ENCODE measurements around the gene HAL.
"Not testable (repeated sequence)": the region's sequence is repeated elsewhere in the genome, so short reads cannot be mapped to it uniquely, and the experiment has no call there.

HAL gene

GRCh38 chr12:95978351-95978750 is 17.8 kb downstream of the HAL start:
- in situ Hi-C loops (cut with MboI; ENCODE audit: low sequenced_read_pairs), result no loop called here

GRCh38 chr12:95977764-95978305 is 18.3 kb downstream of the HAL start:
- in situ Hi-C loops (cut with MboI; ENCODE audit: low sequenced_read_pairs), result no loop called here

DNA sequence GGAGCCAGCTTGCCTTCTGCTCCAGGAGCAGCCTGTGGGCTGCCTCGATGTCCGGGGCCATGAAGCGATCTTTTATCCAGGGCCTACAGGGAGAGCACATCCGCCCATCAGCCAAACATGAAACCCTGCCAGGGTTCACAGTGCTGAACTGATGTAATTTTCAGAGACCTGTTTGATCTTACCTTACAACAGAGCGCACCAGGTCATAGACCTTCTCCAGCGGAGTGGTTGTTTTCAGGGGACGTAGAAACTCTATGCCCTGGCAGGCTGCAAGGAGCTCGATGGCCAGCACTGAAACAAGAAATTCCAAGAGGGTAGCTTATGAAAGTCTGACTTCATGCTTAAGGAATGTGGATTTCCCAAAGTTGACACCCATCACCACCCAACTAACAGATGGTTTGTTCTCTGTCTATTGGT is 19.7 kb downstream of the HAL start:
- in situ Hi-C loops (cut with MboI; ENCODE audit: low sequenced_read_pairs), result no loop called here

GRCh38 chr12:95975491-95975890 is 20.7 kb downstream of the HAL start:
- in situ Hi-C loops (cut with MboI; ENCODE audit: low sequenced_read_pairs), result no loop called here

DNA sequence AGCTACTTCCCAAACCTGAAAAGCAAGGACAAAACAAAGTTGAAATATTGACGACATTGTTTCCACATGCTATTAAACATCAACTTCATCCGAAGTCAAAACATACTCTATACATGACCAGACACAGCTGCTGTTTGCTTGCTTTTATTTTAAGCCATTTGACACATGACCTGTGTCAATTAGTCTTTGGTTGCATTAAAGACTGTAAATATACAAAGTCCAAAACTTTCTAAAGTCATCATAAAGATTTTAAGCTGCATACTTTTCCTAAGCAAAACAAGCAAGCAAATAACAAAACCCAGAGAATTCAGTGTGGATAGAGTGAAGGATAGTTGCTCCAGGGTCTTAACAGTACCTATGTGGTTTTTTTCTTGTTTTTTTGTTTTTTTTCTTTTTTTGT is 21.8 kb downstream of the HAL start:
- in situ Hi-C loops (cut with MboI; ENCODE audit: low sequenced_read_pairs), result no loop called here

DNA sequence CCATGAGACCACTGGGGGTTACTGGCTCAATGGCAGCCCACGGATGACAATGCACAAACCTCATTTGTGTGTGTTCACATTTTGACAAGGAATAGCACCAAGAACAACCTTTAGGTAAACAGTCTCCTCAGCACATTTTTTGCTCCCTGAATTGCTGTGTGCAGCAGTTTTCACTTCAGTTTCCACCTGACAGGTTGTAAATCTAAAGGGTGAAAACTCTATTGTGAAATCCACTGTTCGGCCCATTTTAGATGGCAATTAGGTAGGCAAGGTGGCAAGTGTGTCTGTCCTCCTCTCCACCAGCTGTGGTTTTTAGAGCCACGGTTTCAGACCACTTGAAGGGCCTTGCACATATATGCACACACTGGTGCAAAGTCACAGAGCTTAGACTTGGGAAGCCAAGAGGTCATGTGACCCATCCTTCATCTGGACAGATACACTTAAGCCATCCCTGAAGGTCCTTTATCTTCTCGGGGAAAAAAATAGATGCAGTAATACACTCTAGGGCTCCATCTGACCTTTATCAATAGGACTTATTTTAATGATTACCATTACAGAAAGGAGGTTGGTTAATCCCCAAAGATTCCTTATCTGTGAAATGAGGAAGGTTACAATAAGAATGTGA is 23.2 kb downstream of the HAL start:
- in situ Hi-C loops (cut with MboI; ENCODE audit: low sequenced_read_pairs), result no loop called here

GRCh38 chr12:95970905-95971304 is 25.2 kb downstream of the HAL start:
- in situ Hi-C loops (cut with MboI; ENCODE audit: low sequenced_read_pairs), result no loop called here

GRCh38 chr12:95969116-95969515 is 27.0 kb downstream of the HAL start:
- in situ Hi-C loops (cut with MboI; ENCODE audit: low sequenced_read_pairs), result not testable (repeated sequence)

- in situ Hi-C loops (cut with MboI; ENCODE audit: low sequenced_read_pairs), result no loop called here
Measured at GRCh38 chr12:95967301-95967700, 28.8 kb downstream of the HAL start.

GRCh38 chr12:95966287-95966870 is 29.8 kb downstream of the HAL start:
- in situ Hi-C loops (cut with MboI; ENCODE audit: low sequenced_read_pairs), result no loop called here

GRCh38 chr12:95963096-95963495 is 33.0 kb downstream of the HAL start:
- in situ Hi-C loops (cut with MboI; ENCODE audit: low sequenced_read_pairs), result no loop called here

DNA sequence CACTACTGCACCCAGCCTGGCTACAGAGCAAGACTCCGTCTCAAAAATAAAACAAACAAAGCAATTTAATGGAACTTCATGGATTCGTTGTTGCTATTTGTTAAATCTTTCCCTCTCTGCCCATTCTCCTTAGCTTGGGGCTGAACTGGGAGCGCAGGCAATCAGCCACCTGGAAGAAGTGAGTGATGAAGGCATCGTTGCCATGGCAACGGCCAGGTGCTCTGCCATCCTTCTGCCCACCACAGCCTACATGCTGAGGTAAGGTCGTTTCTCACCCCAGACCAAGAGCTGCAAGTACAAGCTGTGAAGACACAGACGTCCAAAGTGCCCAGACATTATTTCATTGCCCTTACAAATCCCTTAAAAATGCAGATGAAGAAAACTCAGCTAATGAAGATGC is 33.9 kb downstream of the HAL start:
- in situ Hi-C loops (cut with MboI; ENCODE audit: low sequenced_read_pairs), result no loop called here

GRCh38 chr12:95960241-95960640 is 35.9 kb downstream of the HAL start:
- in situ Hi-C loops (cut with MboI; ENCODE audit: low sequenced_read_pairs), result no loop called here

GRCh38 chr12:95959107-95959506 is 37.0 kb downstream of the HAL start:
- in situ Hi-C loops (cut with MboI; ENCODE audit: low sequenced_read_pairs), result no loop called here

GRCh38 chr12:95956557-95957145 is 39.5 kb downstream of the HAL start:
- in situ Hi-C loops (cut with MboI; ENCODE audit: low sequenced_read_pairs), result no loop called here

DNA sequence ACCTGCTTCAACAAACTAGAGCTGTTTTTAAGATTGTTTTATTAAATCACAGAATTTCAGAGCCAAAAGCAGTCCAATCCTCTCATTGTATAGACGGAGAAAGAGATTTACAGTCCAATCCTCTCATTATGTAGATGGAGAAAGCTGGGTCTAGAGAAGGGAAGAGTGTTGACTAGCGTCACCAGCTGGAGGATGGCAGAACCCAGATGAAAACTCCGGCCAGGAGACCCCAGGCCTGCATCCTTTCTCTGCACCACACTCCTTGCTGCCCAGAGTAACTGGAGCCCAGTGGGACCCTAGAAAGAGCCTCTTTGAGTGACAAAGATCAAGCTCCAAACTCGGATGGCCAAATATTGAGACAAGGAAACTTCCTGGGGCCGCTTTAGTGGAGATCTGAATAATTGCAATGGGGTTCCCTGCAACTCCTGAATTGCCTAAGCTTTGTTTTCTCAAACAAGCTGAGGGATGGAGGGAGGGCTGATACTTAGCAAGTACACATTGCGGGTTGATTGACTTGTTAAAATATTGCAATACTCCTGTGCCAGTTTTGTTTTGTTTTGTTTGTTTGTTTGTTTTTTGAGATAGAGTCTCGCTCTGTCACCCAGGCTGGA is 40.5 kb downstream of the HAL start:
- in situ Hi-C loops (cut with MboI; ENCODE audit: low sequenced_read_pairs), result no loop called here

DNA sequence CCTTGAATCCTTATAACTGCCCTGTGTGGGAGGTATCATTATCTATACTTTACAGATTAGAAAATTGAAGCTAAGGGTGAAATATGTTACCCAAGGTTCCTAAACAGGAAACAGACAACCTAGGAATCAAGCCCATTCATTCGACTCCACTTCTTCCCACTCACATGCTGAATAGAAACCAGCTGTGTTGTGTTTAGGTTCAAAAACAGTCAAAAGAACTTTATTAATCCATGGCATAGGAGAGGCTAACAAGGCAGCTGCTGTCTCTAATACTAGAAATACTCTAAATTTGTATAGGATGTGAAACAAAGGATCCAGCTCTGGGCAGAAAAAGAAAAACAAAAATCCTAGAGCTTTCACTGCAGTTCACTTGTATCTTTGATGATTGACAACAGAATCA is 43.1 kb downstream of the HAL start:
- in situ Hi-C loops (cut with MboI; ENCODE audit: low sequenced_read_pairs), result no loop called here

DNA sequence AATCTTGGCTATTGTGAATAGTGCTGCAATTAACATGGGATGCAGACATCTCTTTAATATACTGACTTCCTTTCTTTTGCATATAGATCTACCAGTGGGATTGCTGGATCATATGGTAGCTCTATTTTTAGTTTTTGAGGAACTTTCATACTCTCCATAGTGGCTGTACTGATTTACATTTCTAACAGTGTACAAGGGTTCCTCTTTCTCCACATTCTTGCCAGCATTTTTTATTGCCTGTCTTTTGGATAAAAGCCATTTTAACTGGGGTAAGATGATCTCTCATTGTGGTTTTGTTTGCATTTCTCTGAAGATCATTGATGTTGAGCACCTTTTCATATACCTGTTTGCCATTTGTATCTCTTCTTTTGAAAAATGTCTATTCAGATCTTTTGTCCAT is 44.6 kb downstream of the HAL start:
- in situ Hi-C loops (cut with MboI; ENCODE audit: low sequenced_read_pairs), result no loop called here

DNA sequence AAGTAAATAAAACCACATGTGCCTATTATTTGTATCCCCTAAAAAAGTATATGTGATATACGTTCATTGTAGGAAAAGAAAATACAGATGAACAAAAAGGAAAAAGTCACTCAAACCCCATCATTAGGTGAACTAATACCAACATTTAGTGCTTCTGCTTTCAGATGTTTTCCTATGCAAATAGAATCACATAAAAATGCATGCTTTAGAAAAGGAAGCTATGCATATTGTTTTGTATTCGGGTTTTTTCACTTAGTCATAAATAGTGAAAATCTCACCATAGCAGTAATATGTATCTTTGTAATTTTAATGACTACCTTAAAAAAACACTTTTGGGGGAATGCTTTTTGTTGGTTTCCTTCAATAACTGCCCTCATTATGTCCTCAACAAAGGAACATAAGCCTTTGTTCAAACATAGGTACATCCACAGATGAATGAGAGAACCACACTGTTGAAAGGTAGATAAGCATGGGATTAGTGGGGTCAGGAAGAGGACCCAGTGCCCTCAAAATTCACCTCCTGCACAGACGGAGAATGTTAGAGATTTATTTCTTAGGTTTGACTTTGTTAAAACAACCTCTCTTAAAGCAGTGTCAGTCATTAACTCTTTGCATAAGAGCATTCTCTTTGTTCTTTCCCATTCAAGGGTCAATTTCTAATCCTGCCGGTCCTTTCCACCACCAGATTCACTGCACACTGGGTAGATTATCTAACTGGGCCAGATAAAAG is 46.5 kb downstream of the HAL start:
- in situ Hi-C loops (cut with MboI; ENCODE audit: low sequenced_read_pairs), result no loop called here

- in situ Hi-C loops (cut with MboI; ENCODE audit: low sequenced_read_pairs), result no loop called here
Measured at GRCh38 chr12:95944108-95944704, 51.9 kb downstream of the HAL start.

DNA sequence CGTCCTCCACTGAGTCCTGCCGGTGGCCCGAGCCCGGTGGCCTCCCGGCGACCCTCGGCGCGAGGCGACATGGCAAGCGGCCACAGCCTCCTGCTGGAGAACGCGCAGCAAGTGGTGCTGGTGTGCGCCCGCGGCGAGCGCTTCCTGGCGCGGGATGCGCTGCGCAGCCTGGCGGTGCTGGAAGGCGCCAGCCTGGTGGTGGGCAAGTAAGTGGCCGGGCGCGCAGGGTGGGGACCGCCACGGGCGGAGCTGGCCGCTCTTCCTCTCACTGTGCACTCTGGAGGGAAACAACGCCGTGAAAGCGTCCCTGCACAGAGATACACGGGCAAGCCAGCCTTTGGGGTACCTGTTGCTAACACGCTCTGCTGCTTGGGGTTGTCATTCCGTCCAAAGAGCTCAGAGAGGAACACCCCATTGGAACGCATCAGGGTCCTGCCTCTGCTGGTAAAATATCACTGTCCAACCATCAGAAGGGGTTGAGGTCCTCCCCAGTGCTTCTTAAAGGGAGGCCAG is 52.8 kb downstream of the HAL start, which contains the start of gene AMDHD1:
AMDHD1 (plus strand) TSS at position 2 of the 513 bp plus-strand sequence; CDS start at position 70, 68 bp downstream.
- in situ Hi-C loops (cut with MboI; ENCODE audit: low sequenced_read_pairs), result no loop called here
